Activated T-helper 1 cell treated with anti-CD3 and anti-CD28 coated beads, Interleukin-12 subunit alpha, Interleukin-12 subunit beta, Interleukin-2, Interleukin-4 antibody, amounts not matched to agents 30 ng/mL and 10 ng/mL and 1 ng/mL, durations not matched to agents 14 hours and 24 hours and 36 hours (primary cell): ENCODE data around the gene OR6S1. TPM values are rescaled to one million over a fixed set of nuclear protein-coding genes. Genes with fewer than 3 reads are reported as not detected.

ENCODE experiments used
- DNase-seq: peaks from one replicate; pipeline ENCODE4 v3.0.0; 2021; ENCODE audit warnings: low spot score
- H3K27ac Mint-ChIP-seq: one replicate; pipeline ENCODE4 v1.8.0; 2021; ENCODE audit warnings: mild to moderate bottlenecking, mixed read lengths
- H3K27me3 Mint-ChIP-seq: one replicate; pipeline ENCODE4 v1.8.0; 2022; ENCODE audit warnings: mild to moderate bottlenecking, moderate library complexity, mixed read lengths; ENCODE audit not compliant: insufficient read depth
- H3K36me3 Mint-ChIP-seq: one replicate; pipeline ENCODE4 v1.8.0; 2021; ENCODE audit warnings: low read depth, mixed read lengths
- H3K4me1 Mint-ChIP-seq: one replicate; pipeline ENCODE4 v1.8.0; 2021; ENCODE audit warnings: low read depth, mixed read lengths
- H3K4me3 Mint-ChIP-seq: one replicate; pipeline ENCODE4 v1.8.0; 2021; ENCODE audit warnings: mild to moderate bottlenecking, moderate library complexity, mixed read lengths
- H3K9me3 Mint-ChIP-seq: one replicate; pipeline ENCODE4 v1.8.0; 2021; ENCODE audit warnings: mixed read lengths
- intact Hi-C: fragments of 100-400 bp; cut with micrococcal nuclease; formaldehyde crosslinking; loops from one replicate; pipeline ENCODE4 v1.15.1; 2024
- total RNA-seq: library from RNA; stranded (reverse); gene quantifications from 2 replicates; pipeline ENCODE4 v1.2.3, GENCODE V29; 2022

The OR6S1 gene
- total RNA-seq: not detected in 2 replicates

- Mint-ChIP-seq H3K27ac (no peak within 1 kb of the TSS), H3K36me3 (no peaks in the 10 kb centered on the region), H3K4me1 (no peaks in the 10 kb centered on the region), H3K27me3 (peaks cover 38% of the 10 kb centered on the region), H3K9me3 (no peaks in the 10 kb centered on the region), H3K4me3 (no peak within 1 kb of the TSS)
- DNase-seq: no peak
- intact Hi-C loops: no loop called here
These were observed at the start of gene OR6S1 for GRCh38 chr14:20641591-20641990. Gene OR6S1, minus strand, starts transcription at chr14:20641691. Its CDS starts 0 bp downstream, at chr14:20641691.

- DNase-seq: peak; percentile 31
- no peak overlapping the region for H3K4me3 Mint-ChIP-seq
- no peaks in the 10 kb centered on the region for H3K36me3 Mint-ChIP-seq
- no peak overlapping the region for H3K27ac Mint-ChIP-seq
- H3K27me3 Mint-ChIP-seq: no peaks in the 10 kb centered on the region
- no peaks in the 10 kb centered on the region for H3K9me3 Mint-ChIP-seq
- intact Hi-C loops: loop anchor here (1.0 to 2.0 kb wide), 6 partner anchors 8 to 160 kb away; no protein-coding TSS in a partner anchor
- H3K4me1 Mint-ChIP-seq: peaks cover 8% of the 10 kb centered on the region
These were observed 49.6 kb upstream of the OR6S1 start for GRCh38 chr14:20690848-20691640.

GRCh38 chr14:20688167-20688839 lies 46.8 kb upstream of the OR6S1 start, which contains the start of gene ANG:
Gene ANG, plus strand, starts transcription at chr14:20688764. Its CDS starts 4,801 bp downstream, at chr14:20693565.
- Mint-ChIP-seq H3K4me3 (no peak within 1 kb of the TSS), H3K27ac (no peak within 1 kb of the TSS), H3K4me1 (peaks cover 19% of the 10 kb centered on the region), H3K9me3 (no peaks in the 10 kb centered on the region), H3K36me3 (no peaks in the 10 kb centered on the region), H3K27me3 (no peaks in the 10 kb centered on the region)
- intact Hi-C loops: no loop called here
- no peak for DNase-seq

- no peak overlapping the region for H3K4me3 Mint-ChIP-seq
- DNase-seq: no peak
- no peak overlapping the region for H3K27ac Mint-ChIP-seq
- H3K4me1 Mint-ChIP-seq: peaks cover 19% of the 10 kb centered on the region
- no peaks in the 10 kb centered on the region for H3K27me3 Mint-ChIP-seq
- no peaks in the 10 kb centered on the region for H3K9me3 Mint-ChIP-seq
- no peaks in the 10 kb centered on the region for H3K36me3 Mint-ChIP-seq
- intact Hi-C loops: no loop called here
These were observed 46.1 kb upstream of the OR6S1 start for GRCh38 chr14:20687362-20688166.

GRCh38 chr14:20686386-20687143 lies 45.1 kb upstream of the OR6S1 start:
- Mint-ChIP-seq H3K4me3 (no peak overlapping the region), H3K4me1 (peaks cover 19% of the 10 kb centered on the region), H3K36me3 (no peaks in the 10 kb centered on the region), H3K27ac (no peak overlapping the region), H3K9me3 (no peaks in the 10 kb centered on the region), H3K27me3 (no peaks in the 10 kb centered on the region)
- intact Hi-C loops: no loop called here
- DNase-seq: no peak

- H3K27ac Mint-ChIP-seq: peak overlapping the region; percentile 52
- no peaks in the 10 kb centered on the region for H3K27me3 Mint-ChIP-seq
- H3K4me1 Mint-ChIP-seq: peaks cover 10% of the 10 kb centered on the region
- H3K36me3 Mint-ChIP-seq: no peaks in the 10 kb centered on the region
- no peaks in the 10 kb centered on the region for H3K9me3 Mint-ChIP-seq
- intact Hi-C loops: loop anchor here (5.0 kb wide), 1 partner anchor 417 kb away; the partner anchor contains the start of gene TMEM253
- DNase-seq: no peak
- no peak overlapping the region for H3K4me3 Mint-ChIP-seq
These were observed 43.4 kb upstream of the OR6S1 start for GRCh38 chr14:20684662-20685456.

- intact Hi-C loops: loop anchor here (1.0 to 5.0 kb wide), 9 partner anchors 7 to 418 kb away; partner anchors contain the start of genes CCNB1IP1 and TMEM253
- DNase-seq: peak; percentile 73
- no peaks in the 10 kb centered on the region for H3K36me3 Mint-ChIP-seq
- H3K4me1 Mint-ChIP-seq: peaks cover 10% of the 10 kb centered on the region
- H3K27me3 Mint-ChIP-seq: no peaks in the 10 kb centered on the region
- H3K27ac Mint-ChIP-seq: peak within 1 kb of the TSS; percentile 52
- no peaks in the 10 kb centered on the region for H3K9me3 Mint-ChIP-seq
- no peak within 1 kb of the TSS for H3K4me3 Mint-ChIP-seq
These were observed 42.6 kb upstream of the OR6S1 start, which contains the start of gene RNASE4 for GRCh38 chr14:20683891-20684661. Gene RNASE4, plus strand, starts transcription at chr14:20684560. Its CDS starts 14,812 bp downstream, at chr14:20699372.

GRCh38 chr14:20683125-20683890 lies 41.8 kb upstream of the OR6S1 start:
- Mint-ChIP-seq H3K36me3 (no peaks in the 10 kb centered on the region), H3K4me3 (no peak overlapping the region), H3K27ac (no peak overlapping the region), H3K27me3 (no peaks in the 10 kb centered on the region), H3K4me1 (peaks cover 10% of the 10 kb centered on the region), H3K9me3 (no peaks in the 10 kb centered on the region)
- intact Hi-C loops: loop anchor here (1.0 to 5.0 kb wide), 9 partner anchors 8 to 419 kb away; partner anchors contain the start of genes CCNB1IP1 and TMEM253
- DNase-seq: peak; percentile 66

GRCh38 chr14:20682435-20683124 lies 41.1 kb upstream of the OR6S1 start:
- Mint-ChIP-seq H3K27me3 (no peaks in the 10 kb centered on the region), H3K4me1 (peaks cover 10% of the 10 kb centered on the region), H3K4me3 (no peak overlapping the region), H3K9me3 (no peaks in the 10 kb centered on the region), H3K36me3 (no peaks in the 10 kb centered on the region), H3K27ac (no peak overlapping the region)
- peak; percentile 65 for DNase-seq
- intact Hi-C loops: loop anchor here (1.0 to 5.0 kb wide), 11 partner anchors 9 to 420 kb away; partner anchors contain the start of genes CCNB1IP1, PARP2, PIP4P1 and TMEM253

GRCh38 chr14:20682127-20682434 lies 40.6 kb upstream of the OR6S1 start:
- H3K9me3 Mint-ChIP-seq: no peaks in the 10 kb centered on the region
- H3K27me3 Mint-ChIP-seq: no peaks in the 10 kb centered on the region
- no peak overlapping the region for H3K27ac Mint-ChIP-seq
- no peaks in the 10 kb centered on the region for H3K36me3 Mint-ChIP-seq
- intact Hi-C loops: loop anchor here (1.0 to 5.0 kb wide), 4 partner anchors 221 to 420 kb away; partner anchors contain the start of genes CCNB1IP1, PARP2, PIP4P1 and TMEM253
- H3K4me1 Mint-ChIP-seq: peaks cover 10% of the 10 kb centered on the region
- DNase-seq: no peak
- H3K4me3 Mint-ChIP-seq: no peak overlapping the region
